Activated CD4-positive, alpha-beta T cell treated with anti-CD3 and anti-CD28 coated beads, Interleukin-2, amount 50 U/mL, for 16 hours (primary cell): ENCODE measurements around the gene BRDT.
A peak's percentile ranks its signal among the peaks of the same experiment; 100 is the strongest.
"Not testable (repeated sequence)": the region's sequence is repeated elsewhere in the genome, so short reads cannot be mapped to it uniquely, and the experiment has no call there.

Experiments
- DNase-seq: peaks from one replicate; pipeline ENCODE4 v3.0.0-alpha.2; 2020

The BRDT gene

DNA sequence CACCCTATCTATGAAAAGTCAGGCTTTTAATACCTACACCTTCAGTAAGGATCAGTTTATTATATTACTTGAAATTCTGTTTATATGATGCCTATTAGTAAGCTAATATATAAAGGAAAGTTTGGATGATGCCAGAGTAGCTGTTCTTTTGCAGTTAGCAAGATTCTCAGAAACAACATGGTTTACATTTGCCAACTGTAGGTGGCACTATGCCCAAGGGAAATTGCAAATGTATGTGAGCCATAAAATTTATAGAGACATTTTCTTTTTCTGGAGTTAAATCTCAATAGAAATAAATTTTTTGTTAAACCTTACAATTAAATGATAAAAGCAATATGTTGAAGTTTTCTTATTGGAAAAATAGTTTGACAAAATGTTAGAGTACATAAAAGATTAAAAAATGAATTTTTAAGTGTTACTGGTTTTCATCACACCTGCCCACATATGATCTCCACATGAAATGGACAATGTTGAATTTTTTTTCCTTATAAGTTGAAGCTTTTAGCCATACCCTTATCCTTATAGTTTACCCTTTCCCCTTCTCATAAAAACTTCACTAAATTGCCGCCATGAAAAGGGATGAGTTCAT, 48.5 kb downstream of the BRDT start:
- DNase-seq, result peak; percentile 44

GRCh38 chr1:92004129-92004528, 54.9 kb downstream of the BRDT start:
- no peak for DNase-seq

- no peak for DNase-seq
Measured at GRCh38 chr1:92013923-92014322, 64.7 kb downstream of the BRDT start.

DNA sequence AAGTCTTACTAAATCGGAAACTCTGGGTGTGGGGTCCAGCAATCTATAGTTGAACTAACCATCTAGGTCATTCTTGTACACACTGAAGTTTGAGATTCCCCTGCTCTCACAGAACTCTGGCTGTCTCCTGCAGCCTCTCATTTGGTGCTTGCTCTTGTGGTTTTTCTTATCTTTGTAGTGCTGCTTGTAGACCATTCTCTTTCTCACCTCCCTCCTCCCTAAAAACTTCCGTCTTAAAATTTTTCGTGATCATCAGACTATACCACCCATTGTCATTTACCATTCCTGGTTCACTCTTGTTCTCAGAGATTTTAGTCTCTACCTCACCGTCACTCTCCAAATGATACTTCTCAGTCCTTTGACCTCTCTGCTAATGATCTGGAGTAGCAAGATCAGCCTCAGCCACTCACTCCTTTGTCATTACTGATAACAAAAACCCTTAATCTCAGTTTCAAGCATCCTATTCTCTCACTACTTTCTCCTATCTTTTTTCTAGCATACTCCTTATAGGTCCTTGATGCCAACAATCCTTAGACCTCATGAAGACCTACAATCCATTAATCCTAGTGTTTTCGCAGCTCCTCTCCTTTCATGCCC, 67.6 kb downstream of the BRDT start:
- DNase-seq, result no peak

GRCh38 chr1:92017656-92018055, 68.5 kb downstream of the BRDT start:
- DNase-seq, result no peak

DNA sequence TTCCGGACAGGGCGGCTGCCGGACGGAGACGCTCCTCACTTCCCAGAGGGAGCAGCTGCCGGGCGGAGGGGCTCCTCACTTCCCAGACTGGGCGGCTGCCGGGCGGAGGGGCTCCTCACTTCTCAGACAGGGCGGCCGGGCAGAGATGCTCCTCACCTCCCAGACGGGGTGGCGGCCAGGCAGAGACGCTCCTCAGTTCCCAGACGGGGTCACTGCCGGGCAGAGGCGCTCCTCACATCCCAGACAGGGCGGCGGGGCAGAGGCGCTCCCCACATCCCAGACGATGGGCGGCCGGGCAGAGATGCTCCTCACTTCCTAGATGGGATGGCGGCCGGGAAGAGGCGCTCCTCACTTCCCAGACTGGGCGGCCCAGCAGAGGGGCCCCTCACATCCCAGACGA, 76.8 kb downstream of the BRDT start:
- DNase-seq, result not testable (repeated sequence)

GRCh38 chr1:92026806-92027205, 77.6 kb downstream of the BRDT start:
- DNase-seq, result no peak

DNA sequence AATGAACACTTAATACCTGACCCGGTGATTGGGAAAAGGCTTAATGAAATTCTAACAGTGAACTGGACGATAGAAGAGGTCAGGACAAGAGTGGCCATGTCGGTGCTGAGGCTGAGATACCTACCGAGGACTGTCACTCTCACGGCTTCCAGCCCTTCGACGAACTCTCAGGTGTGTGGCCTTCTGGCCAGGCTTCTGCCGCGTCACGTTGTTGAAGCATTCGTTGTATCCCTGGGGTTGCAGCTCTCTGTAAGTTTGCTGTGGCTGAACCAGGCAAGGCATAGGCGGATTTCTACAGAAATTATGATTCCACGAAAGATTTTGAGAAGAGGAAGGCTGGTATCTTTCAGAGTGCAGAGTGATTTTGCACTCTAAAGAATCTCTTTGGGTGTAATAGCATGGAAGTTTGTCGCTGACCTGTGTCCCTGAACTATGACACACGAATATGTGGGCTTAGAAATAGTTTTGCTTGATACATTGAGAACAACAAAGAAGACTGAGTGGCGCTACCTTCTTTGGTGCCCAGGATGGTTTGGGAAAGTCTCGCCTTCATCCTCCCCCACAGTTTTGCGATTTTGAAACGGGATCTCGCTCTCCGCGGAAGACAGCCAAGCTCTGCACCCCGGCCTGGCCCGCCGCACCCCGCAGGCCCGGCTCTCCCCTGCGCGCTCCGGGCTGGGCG, 80.2 kb downstream of the BRDT start:
- no peak for DNase-seq

DNA sequence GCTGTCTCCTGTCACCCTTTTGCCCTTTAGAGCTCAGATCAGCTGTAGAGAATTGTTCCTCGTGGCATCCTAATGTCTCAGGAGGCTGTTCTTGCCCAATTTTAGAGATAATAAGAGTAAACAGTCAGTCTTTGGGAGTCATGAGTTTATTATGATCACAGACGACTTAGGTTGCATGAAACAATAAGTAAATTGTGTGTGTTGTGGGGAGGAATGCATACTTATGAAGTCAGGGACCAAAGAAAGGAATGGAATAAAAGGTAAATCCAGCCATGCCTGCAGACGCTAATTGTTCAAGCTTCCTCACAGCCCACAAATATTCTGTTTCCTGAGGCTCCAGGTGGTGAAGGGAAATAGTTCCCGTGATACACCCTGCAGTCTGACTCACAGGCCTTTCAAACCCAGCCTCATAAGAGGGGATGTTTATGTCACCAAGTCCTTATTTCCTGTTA, 81.5 kb downstream of the BRDT start:
- peak; percentile 17 for DNase-seq

DNA sequence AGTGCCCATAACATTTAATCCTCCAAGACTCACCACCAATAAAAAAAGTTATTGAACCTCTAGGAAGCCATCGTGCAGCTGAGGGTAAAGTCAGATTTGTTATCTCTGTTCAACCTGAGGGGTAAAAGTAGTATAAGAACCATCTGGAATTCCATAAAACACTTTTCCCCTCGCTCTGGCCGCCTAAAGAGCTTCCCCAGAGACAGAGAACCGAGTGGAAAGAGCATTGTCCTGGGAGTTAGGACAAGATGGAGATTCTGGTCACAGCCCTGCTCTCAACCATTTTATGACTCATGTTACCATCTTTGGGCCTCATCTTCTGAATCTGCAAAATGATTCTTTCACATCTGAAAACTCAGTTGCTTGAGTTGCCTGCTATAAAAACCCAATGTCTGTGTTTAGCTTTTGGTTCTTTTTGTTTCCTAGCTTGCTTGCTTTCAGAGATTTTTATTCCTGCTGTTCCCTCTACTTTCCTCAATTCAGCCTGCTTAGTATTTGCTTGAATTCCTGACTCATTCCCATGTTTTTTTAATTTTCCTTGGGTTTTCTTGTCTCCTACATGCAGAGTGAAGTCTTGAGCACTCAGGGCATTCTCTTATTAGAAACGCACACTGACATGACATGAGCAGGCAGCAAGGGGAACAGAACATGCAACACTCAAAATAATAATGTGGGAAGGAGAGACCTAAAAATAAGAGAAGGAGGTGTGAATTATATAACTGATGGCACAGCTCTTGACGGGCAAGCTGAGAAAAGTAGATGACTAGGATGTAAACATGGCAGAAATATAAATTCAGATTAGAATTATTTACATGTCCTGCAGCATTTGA, 82.3 kb downstream of the BRDT start:
- no peak for DNase-seq

DNA sequence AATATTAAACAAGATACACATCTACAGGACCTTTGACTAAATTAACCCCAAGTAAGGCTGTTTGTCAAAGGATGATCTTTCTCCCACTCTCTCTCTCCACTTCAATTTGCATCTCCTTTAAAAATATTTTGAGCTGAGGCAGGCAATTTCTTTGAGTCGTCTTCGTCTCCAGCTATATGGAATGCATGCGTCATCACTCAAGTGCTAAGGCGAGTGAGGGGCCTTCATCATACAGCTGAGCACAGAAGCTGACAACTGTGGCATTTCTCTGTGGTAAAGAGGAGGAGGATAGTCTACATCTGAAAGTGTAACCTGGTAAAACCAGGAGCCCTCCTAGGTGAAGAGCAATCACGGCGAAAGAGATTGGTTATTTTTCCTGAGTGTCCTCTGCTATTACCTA, 88.2 kb downstream of the BRDT start:
- no peak for DNase-seq

DNA sequence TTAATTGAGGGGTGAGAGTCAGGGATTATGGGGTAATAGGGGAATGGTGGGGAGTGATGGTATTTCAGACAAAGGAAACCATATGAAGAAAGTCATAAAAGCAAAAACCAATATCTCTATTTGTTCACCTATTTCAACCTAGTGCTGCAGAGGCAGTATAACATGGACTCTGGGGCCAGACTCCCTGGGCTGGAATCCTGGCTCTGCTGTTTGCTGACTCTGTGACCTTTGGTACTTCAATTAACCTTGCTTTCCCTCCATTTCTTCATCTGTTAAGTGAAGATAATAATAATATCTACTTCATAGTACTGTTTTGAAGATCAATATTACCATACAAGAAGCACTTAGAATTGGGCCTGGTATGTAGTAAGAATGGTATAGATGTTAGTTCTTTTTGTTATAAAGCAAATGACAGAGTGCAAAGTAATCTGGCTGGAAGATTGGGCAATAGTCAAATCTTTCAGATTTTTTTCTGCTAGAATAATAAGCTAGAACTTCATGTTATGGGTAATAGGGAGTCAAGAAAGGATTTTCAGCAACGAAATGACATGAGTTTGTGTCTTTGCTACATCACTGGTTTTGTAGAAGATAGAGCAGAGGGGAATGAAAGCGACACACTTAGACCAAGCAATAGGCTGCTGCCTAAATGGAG, 89.6 kb downstream of the BRDT start:
- no peak for DNase-seq

GRCh38 chr1:92040971-92041370, 91.8 kb downstream of the BRDT start:
- no peak for DNase-seq

DNA sequence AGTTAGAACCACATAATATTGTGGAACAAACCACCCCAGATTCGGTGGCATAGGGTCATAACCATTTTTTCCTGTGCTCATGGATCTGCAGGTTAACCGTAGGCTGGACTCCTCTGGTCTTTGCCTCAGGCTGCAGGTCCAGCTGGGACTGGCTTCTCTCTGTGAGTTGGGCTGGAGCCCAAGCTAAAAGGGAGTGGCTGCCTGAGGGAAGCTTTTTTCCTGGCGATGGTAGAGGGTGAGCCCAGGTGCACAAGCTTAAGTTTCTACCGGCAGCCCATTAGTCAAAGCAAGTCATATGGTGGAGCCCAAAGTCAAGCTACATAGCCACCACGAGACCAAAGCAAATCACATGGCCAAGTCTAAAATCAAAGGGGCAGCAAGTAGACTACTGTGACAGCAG, 94.4 kb downstream of the BRDT start:
- DNase-seq, result no peak

- DNase-seq, result no peak
Measured at GRCh38 chr1:92045766-92046495, 96.7 kb downstream of the BRDT start.

DNA sequence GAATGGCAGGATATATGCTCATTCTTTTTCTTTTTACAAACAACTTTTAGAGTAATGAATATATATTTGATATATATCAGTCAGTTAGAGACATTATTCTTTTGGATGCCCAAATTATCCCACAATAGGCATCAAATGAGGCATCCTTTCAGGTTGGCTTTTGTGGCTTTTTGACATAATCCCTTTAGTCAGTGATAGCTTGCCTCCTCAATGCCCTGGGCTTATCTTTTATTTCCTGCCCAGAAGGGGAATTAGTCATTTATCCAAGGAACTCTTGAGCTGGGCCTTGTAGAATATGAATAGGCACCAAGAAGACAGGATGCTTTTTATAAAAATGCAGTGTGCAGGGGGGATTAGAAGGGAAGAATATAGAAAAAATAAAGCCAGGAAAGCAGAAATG, 102.7 kb downstream of the BRDT start:
- no peak for DNase-seq
